AG20443 (cell line): Measurements from ENCODE around the gene PLXNB1.
"Not testable (repeated sequence)": the region's sequence is repeated elsewhere in the genome, so short reads cannot be mapped to it uniquely, and the experiment has no call there.

Source experiments
- DNase-seq: peaks from one replicate; pipeline ENCODE4 v3.0.0; 2012; ENCODE audit warnings: low spot score, mixed read lengths

The PLXNB1 gene

GRCh38 chr3:48463703-48464102 is 33.8 kb upstream of the PLXNB1 start:
- DNase-seq = no peak

DNA sequence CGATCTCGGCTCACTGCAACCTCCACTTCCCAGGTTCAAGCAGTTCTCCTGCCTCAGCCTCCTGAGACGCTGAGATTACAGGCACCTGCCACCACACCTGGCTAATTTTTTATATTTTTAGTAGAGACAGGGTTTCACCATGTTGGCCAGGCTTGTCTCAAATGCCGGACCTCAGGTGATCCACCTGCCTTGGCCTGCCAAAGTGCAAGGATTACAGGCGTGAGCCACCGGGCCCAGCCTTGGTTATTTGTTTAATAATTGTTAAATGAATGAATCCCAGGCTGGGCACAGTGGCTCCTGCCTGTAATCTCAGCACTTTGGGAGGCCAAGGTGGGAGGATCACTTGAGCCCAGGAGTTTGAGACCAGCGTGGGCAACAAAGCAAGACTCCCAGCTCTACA is 31.9 kb upstream of the PLXNB1 start:
- not testable (repeated sequence) for DNase-seq

- no peak for DNase-seq
Observed at GRCh38 chr3:48460517-48460902, 30.6 kb upstream of the PLXNB1 start.

DNA sequence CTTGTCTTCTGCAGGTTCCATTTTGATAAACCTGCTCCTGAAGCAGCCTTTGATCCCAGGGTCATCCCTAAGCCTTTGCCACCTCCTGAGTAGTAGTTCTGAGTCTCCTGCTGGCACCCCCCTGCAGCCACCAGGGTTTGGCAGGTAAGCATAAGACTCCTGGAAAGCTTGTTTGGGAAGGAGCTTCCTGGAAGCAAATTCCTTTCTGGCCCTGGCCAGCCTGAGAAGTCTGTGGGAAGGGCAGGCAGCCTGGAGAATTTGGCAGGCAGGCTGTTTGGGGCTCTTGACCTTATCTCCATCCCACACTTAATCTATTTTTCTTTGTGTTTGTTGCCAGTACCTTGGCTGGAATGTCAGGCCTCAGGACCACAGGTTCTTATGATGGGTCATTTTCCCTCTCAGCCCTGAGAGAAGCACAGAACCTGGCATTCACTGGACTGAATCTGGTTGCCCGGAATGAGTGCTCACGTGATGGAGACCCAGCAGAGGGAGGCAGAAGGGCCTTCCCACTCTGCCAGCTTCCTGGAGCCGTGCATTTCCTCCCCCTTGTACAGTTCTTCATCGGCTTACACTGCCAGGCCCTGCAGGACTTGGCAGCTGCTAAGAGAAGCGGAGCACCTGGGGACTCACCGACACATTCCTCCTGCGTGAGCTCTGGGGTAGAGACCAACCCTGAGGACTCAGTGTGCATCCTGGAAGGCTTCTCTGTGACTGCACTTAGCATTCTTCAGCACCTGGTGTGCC is 30.1 kb upstream of the PLXNB1 start:
- DNase-seq = no peak

GRCh38 chr3:48459331-48459730 is 29.4 kb upstream of the PLXNB1 start:
- DNase-seq = no peak

DNA sequence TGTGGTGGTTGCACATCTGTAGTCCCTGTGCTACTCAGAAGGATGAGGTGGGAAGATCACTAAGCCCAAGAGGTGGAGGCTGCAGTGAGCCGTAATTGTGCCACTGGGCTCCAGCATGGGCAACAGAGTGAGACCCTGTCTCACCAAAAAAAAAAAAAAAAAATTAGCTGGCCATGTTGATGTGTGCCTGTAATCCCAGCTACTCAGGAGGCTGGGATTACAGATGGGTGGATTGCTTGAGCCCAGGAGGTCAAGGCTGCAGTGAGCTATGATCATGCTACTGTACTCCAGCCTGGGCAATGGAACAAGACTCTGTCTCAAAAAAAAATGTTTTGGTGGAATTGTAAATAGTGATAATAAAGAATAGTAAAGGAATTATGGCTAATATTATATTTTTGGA is 26.6 kb upstream of the PLXNB1 start:
- no peak for DNase-seq

GRCh38 chr3:48451270-48451669 is 21.4 kb upstream of the PLXNB1 start:
- no peak for DNase-seq

DNA sequence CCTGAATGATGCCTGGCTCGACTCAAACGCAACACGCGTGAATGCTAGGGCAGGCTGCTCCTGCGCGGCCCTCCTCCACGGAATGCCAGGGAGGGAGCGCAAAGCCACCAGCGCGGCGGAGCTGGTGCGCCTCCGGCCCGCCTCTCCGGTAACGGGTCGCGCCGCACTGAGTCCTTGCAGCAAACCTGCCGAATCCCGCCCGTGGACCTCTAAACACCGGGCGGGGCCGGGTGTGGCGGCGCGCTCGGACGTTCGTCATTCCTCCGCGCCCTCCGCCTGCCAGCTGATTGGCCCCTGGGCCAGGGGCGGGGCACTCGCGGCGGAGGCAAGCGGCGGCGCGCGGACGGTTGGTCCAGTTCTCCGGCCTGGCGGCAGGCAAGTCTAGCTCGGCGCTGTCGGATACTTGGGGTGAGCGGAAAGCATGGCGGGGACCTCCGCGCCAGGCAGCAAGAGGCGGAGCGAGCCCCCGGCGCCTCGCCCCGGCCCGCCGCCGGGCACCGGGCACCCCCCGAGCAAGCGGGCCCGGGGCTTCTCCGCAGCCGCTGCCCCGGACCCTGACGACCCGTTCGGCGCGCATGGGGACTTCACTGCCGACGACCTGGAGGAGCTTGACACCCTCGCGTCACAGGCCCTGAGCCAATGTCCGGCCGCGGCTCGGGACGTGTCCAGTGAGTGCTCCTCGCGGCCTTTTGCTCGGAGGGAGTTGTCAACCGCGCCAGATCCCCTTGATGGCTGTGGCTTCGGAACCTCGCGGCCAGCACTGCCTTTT is 16.7 kb upstream of the PLXNB1 start, which contains the start of gene ATRIP:
ATRIP (plus strand) TSS at position 313 of the 769 bp plus-strand sequence; CDS start at position 422, 109 bp downstream.
- DNase-seq = peak; percentile 97

DNA sequence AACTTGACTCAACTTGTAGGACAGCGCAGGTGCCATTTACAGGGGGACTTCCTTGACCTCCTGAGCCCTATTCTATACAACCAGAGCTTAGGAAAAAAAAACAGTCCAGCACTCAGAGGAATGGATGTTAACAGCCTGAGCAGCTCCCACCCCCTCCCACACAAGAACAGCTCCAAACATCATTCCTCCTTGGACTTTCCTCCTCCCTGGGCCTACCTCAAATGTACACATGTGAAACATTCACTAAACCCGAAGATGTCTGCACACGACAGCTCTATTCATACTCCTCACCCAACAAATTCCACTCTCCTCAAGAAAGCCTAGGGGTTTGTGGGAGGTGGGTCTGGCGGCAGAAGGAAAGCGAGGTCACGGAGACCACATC is 16.1 kb upstream of the PLXNB1 start:
- no peak for DNase-seq

DNA sequence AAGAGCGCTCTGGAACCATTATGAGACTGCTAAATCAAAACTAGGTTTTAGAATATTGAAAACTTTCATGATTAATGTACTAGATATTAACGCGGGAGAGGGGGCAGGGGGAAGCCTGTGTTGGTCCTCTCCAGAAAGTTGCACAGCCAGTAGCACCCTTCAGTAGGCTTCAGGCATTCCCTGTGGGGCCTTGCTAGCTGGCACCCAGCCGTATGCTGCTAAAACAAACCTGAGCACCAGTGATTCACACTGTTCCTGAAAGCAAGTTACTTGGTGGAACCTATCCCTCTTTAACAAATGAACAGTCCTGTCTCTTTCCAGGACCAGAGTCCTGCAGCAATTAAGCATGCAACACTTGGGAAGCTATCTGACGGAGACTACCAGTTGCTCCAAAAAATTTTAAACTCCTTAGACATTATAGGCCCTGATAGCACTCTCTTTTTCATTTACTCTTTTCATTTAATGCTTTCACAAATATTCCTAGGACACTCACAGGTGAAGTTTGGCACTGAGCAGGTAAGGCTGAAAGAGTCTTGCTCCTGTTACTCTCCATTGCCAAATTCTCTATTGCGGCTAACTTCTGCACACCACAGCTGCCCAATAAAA is 15.5 kb upstream of the PLXNB1 start:
- DNase-seq = no peak

DNA sequence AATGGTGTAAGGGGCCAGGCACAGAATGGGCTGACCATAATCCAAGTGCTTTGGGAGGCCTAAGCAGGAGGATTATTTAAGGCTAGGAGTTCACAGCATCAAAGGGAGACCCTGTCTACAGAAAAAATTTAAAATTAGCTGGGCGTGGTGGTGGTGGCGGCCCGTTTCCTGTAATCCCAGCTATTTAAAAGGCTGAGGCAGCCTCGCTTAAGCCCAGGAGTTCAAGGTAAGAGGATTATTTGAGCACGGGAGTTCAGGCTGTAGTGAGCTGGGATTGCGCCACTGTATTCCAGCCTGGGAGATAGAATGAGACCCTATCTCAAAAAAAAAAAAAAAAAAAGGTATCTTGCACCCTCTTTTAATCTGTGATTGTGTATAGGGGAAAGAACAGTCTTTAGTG is 12.1 kb upstream of the PLXNB1 start:
- no peak for DNase-seq

GRCh38 chr3:48440590-48440958 is 10.7 kb upstream of the PLXNB1 start:
- no peak for DNase-seq

GRCh38 chr3:48439820-48440589 is 10.1 kb upstream of the PLXNB1 start, which contains the start of the genes CCDC51 and TMA7:
Gene CCDC51, minus strand, starts transcription at chr3:48440119. Its CDS starts 4,991 bp downstream, at chr3:48435128.
Gene TMA7, plus strand, starts transcription at chr3:48440257. Its CDS starts 40 bp downstream, at chr3:48440297.
- DNase-seq = peak; percentile 98

DNA sequence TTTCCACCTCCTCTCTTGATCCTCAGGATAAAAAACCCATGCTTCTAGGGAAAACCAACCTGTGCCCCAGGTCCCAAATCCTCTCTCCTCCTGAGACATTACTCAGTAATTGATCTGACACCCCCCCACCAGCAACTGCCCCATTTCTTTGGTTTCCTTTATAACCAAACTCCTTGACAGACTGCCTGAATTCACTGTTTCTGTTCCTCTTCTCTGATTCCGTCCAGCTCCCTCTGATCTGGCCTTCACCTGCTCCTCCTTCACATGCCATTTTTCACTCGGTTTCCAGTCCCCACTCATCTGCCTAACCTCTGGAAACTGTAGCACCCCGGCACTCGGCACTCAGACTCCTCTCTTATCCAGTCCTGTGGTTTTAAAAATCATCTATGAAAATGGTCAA is 7.9 kb upstream of the PLXNB1 start:
- no peak for DNase-seq

DNA sequence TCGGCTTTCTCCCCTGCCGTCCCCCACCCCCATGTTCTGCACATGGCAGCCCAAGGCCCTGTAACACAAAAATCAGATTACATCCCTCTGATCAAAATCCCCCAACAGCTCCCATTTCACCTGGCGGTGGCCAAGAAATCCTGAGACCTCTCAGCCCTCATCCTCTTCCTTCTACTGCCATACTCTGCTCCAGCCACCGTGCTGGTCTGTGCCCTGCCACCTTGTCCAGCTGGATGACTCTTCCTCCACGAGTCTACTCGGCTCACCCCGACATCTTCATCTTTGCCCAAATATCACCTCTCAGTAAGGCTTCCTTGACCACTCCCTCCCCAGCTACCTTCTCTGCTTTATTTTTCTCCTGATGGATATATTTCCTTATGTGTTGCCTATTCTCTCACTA is 7.0 kb upstream of the PLXNB1 start:
- DNase-seq = no peak

DNA sequence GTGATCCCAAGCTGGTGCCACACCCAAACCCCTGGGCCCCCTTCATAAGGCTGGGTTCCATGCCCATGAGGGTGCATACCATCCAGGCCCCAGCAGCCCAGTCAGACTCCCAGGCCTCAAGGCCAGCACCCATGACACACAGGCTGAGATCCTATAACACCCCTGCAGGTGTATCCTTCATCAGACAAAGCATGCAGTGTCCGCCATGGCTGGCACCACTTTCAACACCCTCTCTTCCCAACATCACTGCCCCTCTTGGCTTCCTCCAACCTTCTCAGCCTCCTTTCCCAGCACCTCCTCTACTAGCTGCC is 6.5 kb upstream of the PLXNB1 start:
- no peak for DNase-seq

DNA sequence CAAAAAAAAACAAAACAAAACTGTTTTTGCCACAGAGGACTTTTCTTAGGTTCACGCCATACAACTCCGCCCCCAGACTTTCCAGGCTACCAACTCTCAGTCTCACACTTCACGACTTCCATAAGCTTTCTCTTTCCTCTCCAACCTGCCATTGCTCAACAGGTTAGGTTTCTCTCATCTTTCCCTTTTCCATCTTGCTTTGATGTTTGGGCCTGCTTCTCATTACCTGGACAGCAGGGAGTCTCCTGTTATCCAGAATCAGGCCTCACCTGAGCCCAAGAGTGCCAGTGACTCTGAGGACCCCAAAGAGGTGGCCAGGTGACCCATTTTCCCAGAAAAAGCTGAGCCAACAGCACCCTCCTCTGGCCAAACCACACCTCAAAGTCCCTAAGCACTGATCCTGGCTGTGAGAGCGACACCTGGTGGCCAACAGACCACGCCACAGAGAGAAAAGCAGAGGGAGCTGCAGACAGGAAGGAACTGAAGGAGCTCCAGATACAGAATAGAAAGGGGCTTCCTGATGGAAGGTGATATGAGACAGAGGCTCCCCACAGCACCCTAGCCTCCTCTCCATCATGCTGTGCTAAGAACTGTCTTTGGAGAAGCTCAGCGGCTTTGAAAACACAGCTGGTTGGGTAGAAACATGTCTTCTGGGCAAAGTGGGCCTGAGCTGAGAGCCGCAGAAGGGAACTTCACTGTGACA is 6.0 kb upstream of the PLXNB1 start:
- DNase-seq = peak; percentile 84

- DNase-seq = no peak
Observed at GRCh38 chr3:48435223-48435595, 5.3 kb upstream of the PLXNB1 start.

DNA sequence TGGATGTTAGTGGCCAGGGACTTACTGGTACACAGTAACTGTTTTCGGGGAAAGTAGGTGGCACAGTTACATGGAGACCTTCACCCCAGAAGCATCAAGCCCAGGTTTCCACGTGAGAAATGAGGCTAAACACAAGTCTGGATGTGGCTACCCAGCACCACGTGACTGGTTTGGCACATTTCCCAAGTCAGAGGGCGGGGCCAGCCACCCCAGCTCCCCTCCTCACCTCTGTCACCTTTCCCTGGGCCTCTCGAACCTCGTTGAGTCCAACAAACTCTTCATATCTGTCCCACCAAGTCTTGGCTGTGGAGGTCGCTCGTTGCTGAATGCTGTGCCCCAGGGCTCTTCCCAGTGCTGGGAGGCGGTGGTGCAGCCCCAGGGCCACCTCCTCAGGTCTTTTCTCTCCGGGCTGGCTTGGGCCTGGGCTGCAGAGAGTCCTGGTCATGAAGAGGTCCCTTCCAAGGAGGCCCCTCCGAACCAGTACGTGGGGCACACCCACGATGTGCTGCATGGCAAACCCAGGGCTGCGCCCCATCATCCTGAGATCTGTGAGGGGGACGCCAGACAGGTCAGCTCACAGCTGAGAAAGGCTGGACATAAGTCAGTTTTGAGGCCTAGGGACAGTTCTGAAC is 4.8 kb upstream of the PLXNB1 start:
- DNase-seq = no peak

GRCh38 chr3:48433472-48434118 is 3.7 kb upstream of the PLXNB1 start:
- DNase-seq = peak; percentile 85
